ENCODE data around the gene FBN1.

FBN1 gene

GRCh38 chr15:48406266-48406891 is 239.1 kb downstream of the FBN1 start:
- DNase-seq (ENCODE audit: low read depth, low spot score), result no peak

DNA sequence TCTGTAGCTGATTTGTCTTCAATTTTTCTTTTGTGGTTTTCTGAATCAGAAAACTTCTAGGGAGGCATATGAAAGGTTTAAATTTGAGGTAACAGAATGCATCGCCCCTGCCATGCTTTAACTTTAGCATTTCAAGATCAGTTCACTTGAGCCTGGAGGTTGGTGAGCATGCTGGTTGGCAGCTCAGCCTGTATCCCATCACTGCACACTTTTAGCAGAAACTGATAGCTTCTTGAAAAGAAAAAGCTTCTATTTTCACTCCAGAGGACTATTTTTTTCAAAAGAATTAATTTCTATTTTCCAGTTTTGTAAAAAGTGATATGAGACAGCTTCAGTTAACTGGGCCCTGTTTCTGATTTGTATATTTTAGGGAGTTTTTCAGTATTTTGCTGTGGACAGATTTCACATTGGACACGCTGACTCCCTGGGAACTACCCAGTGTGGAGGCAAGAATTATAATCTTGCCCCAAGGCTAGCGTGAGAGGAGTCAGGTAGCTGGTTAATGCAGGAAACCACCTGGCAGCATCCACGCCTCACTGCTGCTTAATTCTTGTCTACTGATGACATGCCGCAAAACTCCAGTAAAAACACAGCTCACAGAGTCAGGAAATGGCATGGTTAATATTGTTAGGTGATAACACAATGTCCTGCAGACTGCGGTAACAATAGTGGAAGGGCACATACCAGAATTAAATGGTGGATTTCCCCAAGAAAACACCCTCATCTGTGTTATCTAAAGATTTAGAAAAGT is 242.9 kb downstream of the FBN1 start:
- no peak for DNase-seq (ENCODE audit: low read depth, low spot score)

GRCh38 chr15:48400086-48400485 is 245.4 kb downstream of the FBN1 start:
- no peak for DNase-seq (ENCODE audit: low read depth, low spot score)

DNA sequence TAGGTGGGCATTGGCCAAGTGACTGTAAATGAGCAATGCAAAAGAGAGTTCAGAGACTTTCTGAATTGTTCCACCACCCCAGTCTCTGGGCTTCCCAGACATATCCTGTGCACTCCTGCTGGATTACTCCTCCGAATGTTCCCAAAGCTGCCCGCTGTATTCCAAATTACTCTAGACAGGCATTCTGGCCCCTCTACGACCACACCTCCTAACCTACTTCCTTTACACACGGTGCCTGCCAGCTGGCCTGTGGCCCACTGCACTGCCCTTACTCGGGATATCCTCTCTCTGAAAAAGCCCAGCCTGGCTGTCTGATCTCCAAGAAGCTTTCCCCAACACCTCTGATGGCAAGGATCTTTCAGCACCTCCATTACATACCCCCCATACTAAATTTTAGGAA is 247.7 kb downstream of the FBN1 start:
- DNase-seq (ENCODE audit: low read depth, low spot score), result no peak

- no peak for DNase-seq (ENCODE audit: low read depth, low spot score)
Measured at GRCh38 chr15:48396020-48396419, 249.5 kb downstream of the FBN1 start.

- DNase-seq (ENCODE audit: low read depth, low spot score), result no peak
Measured at GRCh38 chr15:48395521-48396011, 249.9 kb downstream of the FBN1 start.

DNA sequence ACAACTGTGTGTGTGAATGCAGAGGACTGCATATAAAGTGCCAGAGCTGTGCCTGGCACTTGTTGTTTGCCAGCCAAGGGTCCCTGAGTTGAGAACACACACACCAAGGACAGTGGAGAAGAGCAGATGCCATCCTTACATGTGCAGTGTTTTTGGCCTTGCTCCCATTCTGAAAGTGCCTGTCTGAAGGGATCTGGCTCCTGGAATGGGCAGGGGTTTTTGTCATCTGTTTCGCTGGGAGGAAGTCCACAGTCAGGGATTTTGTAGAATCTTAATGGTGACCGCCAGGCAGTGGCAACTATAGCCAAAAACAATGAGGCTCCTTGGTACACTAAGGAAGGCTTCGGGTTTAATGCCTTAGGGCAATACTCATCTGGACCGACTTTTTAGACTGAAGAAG is 250.5 kb downstream of the FBN1 start:
- no peak for DNase-seq (ENCODE audit: low read depth, low spot score)

- DNase-seq (ENCODE audit: low read depth, low spot score), result no peak
Measured at GRCh38 chr15:48393645-48394506, 251.6 kb downstream of the FBN1 start.

- DNase-seq (ENCODE audit: low read depth, low spot score), result no peak
Measured at GRCh38 chr15:48392356-48392755, 253.2 kb downstream of the FBN1 start.

DNA sequence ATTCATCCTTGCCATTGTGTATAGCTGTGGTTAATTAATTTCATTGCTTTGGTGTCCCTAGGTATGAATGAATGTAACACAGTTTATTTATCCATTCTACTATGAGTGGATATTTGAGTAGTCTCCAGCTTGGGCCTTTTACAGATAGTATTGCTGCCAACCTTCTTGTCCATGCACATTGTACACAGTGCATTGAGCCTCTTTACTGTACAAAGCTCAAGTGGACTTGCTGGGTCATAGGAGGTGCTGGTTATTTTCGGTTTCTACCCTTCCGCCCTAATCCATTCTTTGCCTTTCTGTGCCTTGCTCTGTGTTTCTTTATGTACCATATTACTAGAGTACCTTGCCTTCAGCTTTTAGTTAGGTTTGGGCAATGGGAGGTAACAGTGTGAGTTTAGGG is 253.6 kb downstream of the FBN1 start:
- no peak for DNase-seq (ENCODE audit: low read depth, low spot score)

DNA sequence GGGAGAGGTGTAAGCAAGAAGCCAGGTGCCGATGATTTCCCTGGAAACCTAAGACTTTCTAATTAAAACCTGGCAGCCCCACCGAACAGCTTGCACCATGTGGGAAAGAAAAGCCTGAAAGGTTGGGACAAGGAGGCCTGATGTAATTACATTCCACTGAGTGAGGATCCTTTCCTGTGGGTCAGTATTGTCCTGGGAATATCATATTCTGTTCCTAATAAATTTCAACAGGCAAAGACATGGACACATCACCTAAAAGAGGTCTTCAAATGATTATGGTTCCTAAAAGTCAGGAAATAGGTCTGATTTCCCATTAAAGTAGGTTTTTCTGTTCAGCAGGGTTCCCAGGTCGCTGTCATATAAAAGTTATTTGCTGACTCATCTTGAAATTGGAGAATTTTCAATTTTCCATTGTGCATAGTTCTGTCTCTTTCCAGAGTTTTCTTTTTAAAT is 255.8 kb downstream of the FBN1 start:
- DNase-seq (ENCODE audit: low read depth, low spot score), result no peak

- no peak for DNase-seq (ENCODE audit: low read depth, low spot score)
Measured at GRCh38 chr15:48388910-48389309, 256.6 kb downstream of the FBN1 start.

- no peak for DNase-seq (ENCODE audit: low read depth, low spot score)
Measured at GRCh38 chr15:48388016-48388851, 257.3 kb downstream of the FBN1 start.

DNA sequence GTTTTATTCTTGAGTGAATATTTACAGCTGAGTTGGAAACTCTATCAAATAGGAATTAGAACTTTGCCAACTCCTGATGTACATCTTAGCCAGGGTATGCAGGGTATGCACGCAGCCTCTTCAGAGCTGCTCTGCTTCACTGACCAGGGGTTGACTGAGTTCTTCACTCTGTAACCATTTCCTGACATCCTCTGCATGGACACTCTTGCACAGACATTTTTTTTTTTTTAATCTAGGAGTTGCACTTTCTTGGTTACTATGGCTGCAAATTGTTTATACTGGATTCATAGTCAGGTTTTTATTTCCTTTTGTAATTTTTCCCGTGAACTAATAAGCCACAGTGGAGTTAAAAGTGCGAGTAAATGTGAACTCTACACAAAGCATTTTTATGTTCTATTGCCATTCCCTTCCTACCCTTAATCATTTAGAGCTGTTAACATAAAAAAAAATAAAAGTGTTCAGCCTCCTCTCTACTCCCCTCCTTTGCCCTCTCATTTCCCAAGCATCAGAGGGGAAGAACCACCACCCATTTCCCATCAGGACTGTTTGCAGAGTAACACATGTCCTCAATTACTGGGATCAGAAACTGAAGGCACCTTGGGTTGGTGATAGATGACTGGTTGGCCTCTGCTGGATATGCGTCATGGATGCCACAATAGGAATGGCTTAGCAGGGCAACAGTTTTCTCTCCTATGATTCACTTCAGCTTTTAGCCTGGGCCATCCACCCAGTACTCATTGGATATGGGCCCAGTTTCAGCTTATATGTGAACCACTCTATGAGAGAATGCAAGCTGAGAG is 260.3 kb downstream of the FBN1 start:
- no peak for DNase-seq (ENCODE audit: low read depth, low spot score)

DNA sequence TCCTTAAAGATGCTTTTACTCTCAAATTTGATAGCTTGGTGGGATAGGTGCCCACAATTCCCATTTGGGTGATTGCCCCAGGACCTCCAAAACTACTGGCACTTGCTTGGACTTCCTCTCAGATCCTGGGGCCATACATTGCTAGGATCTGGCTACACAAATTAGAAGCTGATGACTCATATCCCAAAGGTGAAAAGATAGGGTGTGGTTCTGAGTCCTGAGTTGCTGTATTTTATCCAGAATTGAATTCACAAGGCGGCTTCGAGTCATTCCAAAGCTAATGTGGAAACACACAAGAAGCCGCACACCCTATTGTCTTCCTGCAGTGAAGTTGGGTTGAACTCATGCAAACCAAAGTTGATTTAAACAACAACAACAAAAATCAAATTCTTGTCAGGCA is 260.9 kb downstream of the FBN1 start:
- no peak for DNase-seq (ENCODE audit: low read depth, low spot score)

- no peak for DNase-seq (ENCODE audit: low read depth, low spot score)
Measured at GRCh38 chr15:48383031-48383430, 262.5 kb downstream of the FBN1 start.

GRCh38 chr15:48381861-48382260 is 263.6 kb downstream of the FBN1 start:
- DNase-seq (ENCODE audit: low read depth, low spot score), result no peak

- DNase-seq (ENCODE audit: low read depth, low spot score), result no peak
Measured at GRCh38 chr15:48380198-48380597, 265.3 kb downstream of the FBN1 start.

GRCh38 chr15:48375767-48376166 is 269.7 kb downstream of the FBN1 start:
- no peak for DNase-seq (ENCODE audit: low read depth, low spot score)

DNA sequence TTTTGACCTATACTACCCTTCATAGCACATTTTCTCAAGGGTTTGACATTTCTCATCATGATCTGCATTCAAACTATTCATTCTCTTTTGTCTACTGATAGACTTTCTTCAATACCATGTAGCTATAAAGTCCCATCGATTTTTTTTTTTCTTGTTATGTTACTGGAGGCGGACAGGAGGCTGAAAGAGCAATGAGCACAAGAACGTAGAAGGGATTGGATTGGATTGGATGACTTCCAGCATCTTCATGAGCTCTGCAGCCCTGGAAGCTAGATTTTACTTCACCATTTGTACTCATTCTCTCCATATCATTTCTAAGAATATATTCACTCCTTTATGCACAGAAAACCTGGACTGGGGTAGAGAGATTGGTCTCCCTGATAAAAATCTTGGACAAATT is 271.0 kb downstream of the FBN1 start:
- DNase-seq (ENCODE audit: low read depth, low spot score), result no peak
